Stimulated activated CD8-positive, alpha-beta memory T cell treated with anti-CD3 and anti-CD28 coated beads, Interleukin-12 subunit alpha, Interleukin-12 subunit beta, amount 100 ng/mL, for 24 hours (primary cell): ENCODE data around the gene GGCX.

Source experiments
- DNase-seq: peaks from one replicate; pipeline ENCODE4 v3.0.0-alpha.2; 2020; ENCODE audit errors: extremely low read depth

GGCX gene

GRCh38 chr2:85516653-85517389 lies 44.5 kb downstream of the GGCX start:
- no peak for DNase-seq

- no peak for DNase-seq
Observed at GRCh38 chr2:85514323-85514722, 47.0 kb downstream of the GGCX start.

- DNase-seq: no peak
Observed at GRCh38 chr2:85511008-85511811, 50.1 kb downstream of the GGCX start.

- DNase-seq: no peak
Observed at GRCh38 chr2:85506768-85507181, 54.5 kb downstream of the GGCX start.

GRCh38 chr2:85505551-85506238 lies 55.6 kb downstream of the GGCX start:
- no peak for DNase-seq

GRCh38 chr2:85504778-85505261 lies 56.5 kb downstream of the GGCX start:
- no peak for DNase-seq

GRCh38 chr2:85503851-85504777 lies 57.2 kb downstream of the GGCX start:
- no peak for DNase-seq

- DNase-seq: no peak
Observed at GRCh38 chr2:85503168-85503850, 58.0 kb downstream of the GGCX start.

GRCh38 chr2:85502720-85503119 lies 58.6 kb downstream of the GGCX start:
- no peak for DNase-seq

GRCh38 chr2:85501248-85501647 lies 60.0 kb downstream of the GGCX start:
- DNase-seq: no peak

- DNase-seq: no peak
Observed at GRCh38 chr2:85497944-85498630, 63.2 kb downstream of the GGCX start.

- no peak for DNase-seq
Observed at GRCh38 chr2:85496436-85496835, 64.9 kb downstream of the GGCX start.
